Activated naive CD4-positive, alpha-beta T cell treated with anti-CD3 and anti-CD28 coated beads, Interleukin-2, amount 10 ng/mL, durations not matched to agents 7 days and 5 days (primary cell): ENCODE measurements around the gene ARHGAP42.
"Not testable (repeated sequence)": the region's sequence is repeated elsewhere in the genome, so short reads cannot be mapped to it uniquely, and the experiment has no call there.

Source experiments
- CTCF ChIA-PET: fragments of 350-600 bp; sonication (Branson Sonifier 250); formaldehyde crosslinking; loops from one replicate; lab custom pipeline; 2021; ENCODE audit warnings: antibody characterized with exemption; lab: Charles Lee
- DNase-seq: peaks from one replicate; pipeline ENCODE4 v3.0.0-alpha.2; 2020
- H3K27ac Mint-ChIP-seq: one replicate; pipeline ENCODE4 v1.8.0; 2021; ENCODE audit warnings: mild to moderate bottlenecking, moderate library complexity, mixed read lengths
- H3K27me3 Mint-ChIP-seq: one replicate; pipeline ENCODE4 v1.8.0; 2021; ENCODE audit warnings: mild to moderate bottlenecking, mixed read lengths
- H3K36me3 Mint-ChIP-seq: one replicate; pipeline ENCODE4 v1.8.0; 2021; ENCODE audit warnings: mixed read lengths
- H3K4me1 Mint-ChIP-seq: one replicate; pipeline ENCODE4 v1.8.0; 2021; ENCODE audit warnings: mixed read lengths
- H3K4me3 Mint-ChIP-seq: one replicate; pipeline ENCODE4 v1.8.0; 2021; ENCODE audit warnings: mild to moderate bottlenecking, moderate library complexity, mixed read lengths
- H3K9me3 Mint-ChIP-seq: one replicate; pipeline ENCODE4 v1.8.0; 2021; ENCODE audit warnings: mixed read lengths

ARHGAP42 gene

GRCh38 chr11:100748153-100748552 is 61.1 kb downstream of the ARHGAP42 start:
- H3K4me3 Mint-ChIP-seq = no peak overlapping the region
- no peaks in the 10 kb centered on the region for H3K4me1 Mint-ChIP-seq
- H3K27me3 Mint-ChIP-seq = no peaks in the 10 kb centered on the region
- peaks cover 10% of the 10 kb centered on the region for H3K9me3 Mint-ChIP-seq
- no peak overlapping the region for H3K27ac Mint-ChIP-seq
- no peaks in the 10 kb centered on the region for H3K36me3 Mint-ChIP-seq
- CTCF ChIA-PET = no interaction called here
- DNase-seq = no peak

GRCh38 chr11:100749887-100750565 is 62.9 kb downstream of the ARHGAP42 start:
- H3K4me3 Mint-ChIP-seq, H3K27me3 Mint-ChIP-seq, H3K36me3 Mint-ChIP-seq, H3K27ac Mint-ChIP-seq, DNase-seq, H3K4me1 Mint-ChIP-seq, CTCF ChIA-PET: not testable (repeated sequence)
- peaks cover 10% of the 10 kb centered on the region for H3K9me3 Mint-ChIP-seq

GRCh38 chr11:100750566-100750891 is 63.4 kb downstream of the ARHGAP42 start:
- H3K9me3 Mint-ChIP-seq = peaks cover 10% of the 10 kb centered on the region
- DNase-seq, CTCF ChIA-PET, H3K4me3 Mint-ChIP-seq, H3K27me3 Mint-ChIP-seq, H3K4me1 Mint-ChIP-seq, H3K36me3 Mint-ChIP-seq, H3K27ac Mint-ChIP-seq: not testable (repeated sequence)

GRCh38 chr11:100752371-100753171 is 65.5 kb downstream of the ARHGAP42 start:
- H3K27me3 Mint-ChIP-seq = no peaks in the 10 kb centered on the region
- CTCF ChIA-PET = no interaction called here
- DNase-seq = no peak
- no peak overlapping the region for H3K4me3 Mint-ChIP-seq
- H3K4me1 Mint-ChIP-seq = no peaks in the 10 kb centered on the region
- H3K9me3 Mint-ChIP-seq = peaks cover 8% of the 10 kb centered on the region
- H3K36me3 Mint-ChIP-seq = no peaks in the 10 kb centered on the region
- no peak overlapping the region for H3K27ac Mint-ChIP-seq

GRCh38 chr11:100753172-100753543 is 66.1 kb downstream of the ARHGAP42 start:
- no peaks in the 10 kb centered on the region for H3K4me1 Mint-ChIP-seq
- no peak overlapping the region for H3K4me3 Mint-ChIP-seq
- no peak for DNase-seq
- peaks cover 8% of the 10 kb centered on the region for H3K9me3 Mint-ChIP-seq
- H3K27ac Mint-ChIP-seq = no peak overlapping the region
- H3K27me3 Mint-ChIP-seq = no peaks in the 10 kb centered on the region
- no peaks in the 10 kb centered on the region for H3K36me3 Mint-ChIP-seq
- CTCF ChIA-PET = no interaction called here

- no peaks in the 10 kb centered on the region for H3K27me3 Mint-ChIP-seq
- no peak for DNase-seq
- H3K9me3 Mint-ChIP-seq = peaks cover 8% of the 10 kb centered on the region
- CTCF ChIA-PET = no interaction called here
- no peak overlapping the region for H3K4me3 Mint-ChIP-seq
- no peaks in the 10 kb centered on the region for H3K36me3 Mint-ChIP-seq
- H3K27ac Mint-ChIP-seq = no peak overlapping the region
- no peaks in the 10 kb centered on the region for H3K4me1 Mint-ChIP-seq
Observed at GRCh38 chr11:100753571-100753970, 66.5 kb downstream of the ARHGAP42 start.

GRCh38 chr11:100756559-100756958 is 69.5 kb downstream of the ARHGAP42 start:
- Mint-ChIP-seq H3K9me3 (no peaks in the 10 kb centered on the region), H3K4me1 (no peaks in the 10 kb centered on the region), H3K27me3 (no peaks in the 10 kb centered on the region), H3K4me3 (no peak overlapping the region), H3K27ac (no peak overlapping the region), H3K36me3 (no peaks in the 10 kb centered on the region)
- CTCF ChIA-PET = no interaction called here
- DNase-seq = no peak

- DNase-seq = no peak
- Mint-ChIP-seq H3K4me1 (no peaks in the 10 kb centered on the region), H3K27me3 (no peaks in the 10 kb centered on the region), H3K27ac (no peak overlapping the region), H3K4me3 (no peak overlapping the region), H3K9me3 (no peaks in the 10 kb centered on the region), H3K36me3 (no peaks in the 10 kb centered on the region)
- CTCF ChIA-PET = no interaction called here
Observed at GRCh38 chr11:100757646-100758045, 70.6 kb downstream of the ARHGAP42 start.

- DNase-seq = no peak
- Mint-ChIP-seq H3K4me1 (no peaks in the 10 kb centered on the region), H3K4me3 (no peak overlapping the region), H3K36me3 (no peaks in the 10 kb centered on the region), H3K27me3 (no peaks in the 10 kb centered on the region), H3K27ac (no peak overlapping the region), H3K9me3 (no peaks in the 10 kb centered on the region)
- CTCF ChIA-PET = no interaction called here
Observed at GRCh38 chr11:100759106-100759505, 72.0 kb downstream of the ARHGAP42 start.

- H3K9me3 Mint-ChIP-seq = no peaks in the 10 kb centered on the region
- H3K4me1 Mint-ChIP-seq = no peaks in the 10 kb centered on the region
- CTCF ChIA-PET = no interaction called here
Observed at GRCh38 chr11:100759856-100760255, 72.8 kb downstream of the ARHGAP42 start.

GRCh38 chr11:100760744-100761143 is 73.7 kb downstream of the ARHGAP42 start:
- H3K4me3 Mint-ChIP-seq = no peak overlapping the region
- H3K27ac Mint-ChIP-seq = no peak overlapping the region
- H3K27me3 Mint-ChIP-seq = no peaks in the 10 kb centered on the region
- CTCF ChIA-PET = no interaction called here
- H3K9me3 Mint-ChIP-seq = no peaks in the 10 kb centered on the region
- no peaks in the 10 kb centered on the region for H3K36me3 Mint-ChIP-seq
- no peak for DNase-seq
- H3K4me1 Mint-ChIP-seq = no peaks in the 10 kb centered on the region

More at GRCh38 chr11:100759856-100760255, 72.8 kb downstream of the ARHGAP42 start:
- no peak overlapping the region for H3K27ac Mint-ChIP-seq
- no peak overlapping the region for H3K4me3 Mint-ChIP-seq
- H3K36me3 Mint-ChIP-seq = no peaks in the 10 kb centered on the region
- H3K27me3 Mint-ChIP-seq = no peaks in the 10 kb centered on the region
- DNase-seq = no peak

- Mint-ChIP-seq H3K36me3 (no peaks in the 10 kb centered on the region), H3K27me3 (no peaks in the 10 kb centered on the region), H3K9me3 (no peaks in the 10 kb centered on the region), H3K4me1 (no peaks in the 10 kb centered on the region), H3K4me3 (no peak overlapping the region), H3K27ac (no peak overlapping the region)
- no peak for DNase-seq
- CTCF ChIA-PET = no interaction called here
Observed at GRCh38 chr11:100761841-100762240, 74.8 kb downstream of the ARHGAP42 start.

GRCh38 chr11:100766764-100767163 is 79.7 kb downstream of the ARHGAP42 start:
- no peaks in the 10 kb centered on the region for H3K9me3 Mint-ChIP-seq
- no peak for DNase-seq
- CTCF ChIA-PET = no interaction called here
- no peaks in the 10 kb centered on the region for H3K4me1 Mint-ChIP-seq
- no peaks in the 10 kb centered on the region for H3K36me3 Mint-ChIP-seq
- H3K27ac Mint-ChIP-seq = no peak overlapping the region
- no peaks in the 10 kb centered on the region for H3K27me3 Mint-ChIP-seq
- no peak overlapping the region for H3K4me3 Mint-ChIP-seq

GRCh38 chr11:100769165-100769564 is 82.1 kb downstream of the ARHGAP42 start:
- H3K9me3 Mint-ChIP-seq = peaks cover 1% of the 10 kb centered on the region
- CTCF ChIA-PET = no interaction called here
- no peaks in the 10 kb centered on the region for H3K36me3 Mint-ChIP-seq
- H3K4me3 Mint-ChIP-seq = no peak overlapping the region
- no peaks in the 10 kb centered on the region for H3K27me3 Mint-ChIP-seq
- no peak for DNase-seq
- no peaks in the 10 kb centered on the region for H3K4me1 Mint-ChIP-seq
- no peak overlapping the region for H3K27ac Mint-ChIP-seq

GRCh38 chr11:100769617-100770016 is 82.5 kb downstream of the ARHGAP42 start:
- Mint-ChIP-seq H3K4me3 (no peak overlapping the region), H3K27me3 (no peaks in the 10 kb centered on the region), H3K4me1 (no peaks in the 10 kb centered on the region), H3K36me3 (no peaks in the 10 kb centered on the region), H3K27ac (no peak overlapping the region), H3K9me3 (peaks cover 1% of the 10 kb centered on the region)
- no peak for DNase-seq
- CTCF ChIA-PET = interaction anchor here (0.6 kb wide), 1 partner anchor 571 kb away, joined by 3 read pairs; no protein-coding TSS in a partner anchor
